GM21360 (cell line): ENCODE data around the gene PDS5B.

Experiments
- ATAC-seq: cut with Tn5 transposase; IDR thresholded peaks from one replicate; pipeline ENCODE4 v1.9.1; 2021; ENCODE audit warnings: mild to moderate bottlenecking, moderate library complexity; ENCODE audit not compliant: unreplicated experiment

The PDS5B gene

DNA sequence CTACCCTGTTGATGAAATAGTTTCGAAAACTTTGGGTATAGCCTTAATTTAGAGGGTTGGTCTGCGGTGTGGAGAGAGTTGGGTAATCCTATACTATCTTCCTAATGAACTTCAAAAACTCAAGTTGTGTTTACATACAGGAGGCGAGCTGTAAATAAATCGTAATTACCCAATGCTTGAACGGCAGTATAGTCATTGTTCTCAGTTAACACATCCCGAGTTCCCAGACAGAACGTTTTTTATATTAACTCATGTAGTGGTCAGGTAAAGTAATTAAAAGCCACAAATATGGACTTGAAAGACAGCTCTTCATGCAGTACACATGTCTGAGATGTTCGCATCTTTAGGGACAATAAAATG is 1.5 kb downstream of the PDS5B start:
- no peak for ATAC-seq

DNA sequence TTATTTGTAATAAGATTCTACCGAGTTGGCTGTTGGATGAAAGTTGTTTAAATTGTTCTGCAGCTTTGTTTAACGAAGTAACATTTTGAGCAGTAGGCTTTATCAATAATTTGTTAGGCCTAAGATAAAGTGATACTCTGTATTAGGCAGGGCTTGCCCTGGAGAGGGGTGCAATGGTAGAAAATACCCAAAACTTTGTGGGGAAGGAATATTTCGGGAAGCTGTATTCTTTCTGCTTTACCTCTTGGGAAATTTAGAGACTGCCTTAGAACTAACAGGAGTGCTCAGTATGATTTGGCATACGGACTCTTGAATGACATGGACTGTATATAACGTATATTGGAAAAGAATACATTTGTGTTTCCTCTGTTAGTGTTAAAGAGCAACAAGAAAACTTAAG is 2.5 kb downstream of the PDS5B start:
- ATAC-seq: no peak

DNA sequence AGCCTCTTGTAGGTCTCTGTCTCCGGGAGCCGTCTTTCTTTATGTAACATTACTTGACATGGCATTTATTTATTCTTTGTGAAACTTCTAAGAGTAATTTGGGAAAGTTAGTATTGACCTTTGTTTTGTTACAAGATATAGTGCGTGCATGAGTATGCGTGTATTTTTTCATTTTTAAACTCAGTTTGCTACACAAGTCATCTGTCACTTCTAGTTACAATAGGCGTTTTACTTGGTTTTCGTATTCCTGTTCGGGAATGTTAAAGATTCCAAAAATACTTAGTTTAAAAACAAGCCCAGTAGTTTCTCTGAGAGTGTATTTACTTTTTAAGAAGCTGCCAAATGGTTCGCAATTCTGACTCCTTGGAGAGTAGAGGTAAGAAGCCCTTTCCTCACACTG is 3.2 kb downstream of the PDS5B start:
- ATAC-seq: no peak

DNA sequence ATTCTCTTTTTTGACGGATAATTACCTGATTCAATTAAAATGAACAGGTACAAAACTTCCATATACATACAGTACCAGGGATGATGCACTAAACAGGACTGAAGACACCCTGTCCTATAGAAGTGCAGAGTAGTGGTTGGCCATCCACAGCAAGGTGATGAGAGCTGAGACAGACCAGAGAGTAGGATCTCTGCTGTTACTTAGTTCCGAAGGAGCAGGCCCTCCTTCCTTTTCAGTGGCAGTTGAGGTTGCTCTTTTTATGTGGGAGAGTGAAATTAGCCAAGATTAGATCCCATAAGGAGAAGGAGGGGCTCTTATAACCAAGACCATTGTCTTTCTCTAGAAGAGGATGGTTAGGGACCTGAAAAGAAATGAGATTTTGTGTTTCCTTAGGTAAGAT is 4.0 kb downstream of the PDS5B start:
- ATAC-seq: no peak

DNA sequence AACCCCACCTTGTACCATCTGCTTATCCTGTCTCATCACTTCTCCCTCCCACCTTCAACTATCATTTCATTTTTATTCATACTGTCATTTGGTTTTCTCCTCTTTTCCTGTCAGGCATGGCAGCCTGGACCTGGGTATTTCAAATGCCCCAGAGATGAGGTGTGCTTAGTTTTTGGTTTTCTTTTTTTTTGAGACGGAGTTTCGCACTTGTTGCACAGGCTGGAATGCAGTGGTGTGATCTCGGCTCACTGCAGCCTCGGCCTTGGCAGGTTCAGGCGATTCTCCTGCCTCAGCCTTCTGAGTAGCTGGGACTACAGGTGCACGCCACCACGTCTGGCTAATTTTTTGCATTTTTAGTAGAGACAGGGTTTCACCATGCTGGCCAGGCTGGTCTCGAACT is 5.8 kb downstream of the PDS5B start:
- ATAC-seq: no peak

DNA sequence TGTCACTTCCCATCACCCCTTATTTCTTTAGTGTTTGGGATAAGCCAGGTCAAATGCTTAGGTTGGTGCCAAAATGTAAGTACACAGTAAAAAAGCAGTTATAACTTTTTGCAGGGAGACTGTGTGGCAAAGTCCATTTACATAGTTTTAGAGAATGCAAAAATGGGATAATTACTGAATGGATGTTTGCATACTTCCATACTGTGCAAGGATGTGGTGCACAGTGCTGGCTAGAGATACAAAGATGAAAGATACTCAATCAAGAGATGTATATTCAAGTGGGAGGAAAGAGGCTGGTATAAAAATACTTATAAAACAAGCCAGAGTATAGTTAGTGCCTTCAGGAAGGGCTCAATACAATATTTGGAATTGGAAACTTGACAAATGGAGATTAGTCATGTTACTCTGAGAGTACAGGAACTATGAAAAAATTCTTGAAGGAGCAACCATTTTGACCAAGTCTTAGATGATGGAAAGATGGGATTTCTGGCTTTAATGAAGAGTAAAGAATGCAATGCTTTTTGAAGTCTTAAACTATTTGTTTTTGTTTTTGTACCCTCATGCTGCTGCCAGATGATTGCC is 8.0 kb downstream of the PDS5B start:
- no peak for ATAC-seq

DNA sequence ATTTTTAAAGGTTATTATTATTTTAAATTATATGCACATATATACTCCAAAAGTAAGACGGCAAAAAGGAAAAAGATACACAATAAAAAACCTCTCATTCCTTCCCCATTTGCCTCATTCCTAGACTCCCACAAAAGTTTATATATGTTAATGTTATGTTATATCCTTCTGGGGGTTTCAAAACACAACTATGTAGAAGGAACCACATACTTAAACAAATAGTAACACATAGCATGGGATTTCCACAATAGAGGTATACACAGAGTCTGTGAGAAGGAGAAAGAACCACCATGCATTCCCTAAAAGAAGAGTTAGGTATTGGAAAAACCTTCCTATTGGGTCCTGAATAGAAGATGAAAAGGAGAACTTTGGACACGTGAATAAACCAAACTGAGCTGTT is 9.1 kb downstream of the PDS5B start:
- no peak for ATAC-seq

DNA sequence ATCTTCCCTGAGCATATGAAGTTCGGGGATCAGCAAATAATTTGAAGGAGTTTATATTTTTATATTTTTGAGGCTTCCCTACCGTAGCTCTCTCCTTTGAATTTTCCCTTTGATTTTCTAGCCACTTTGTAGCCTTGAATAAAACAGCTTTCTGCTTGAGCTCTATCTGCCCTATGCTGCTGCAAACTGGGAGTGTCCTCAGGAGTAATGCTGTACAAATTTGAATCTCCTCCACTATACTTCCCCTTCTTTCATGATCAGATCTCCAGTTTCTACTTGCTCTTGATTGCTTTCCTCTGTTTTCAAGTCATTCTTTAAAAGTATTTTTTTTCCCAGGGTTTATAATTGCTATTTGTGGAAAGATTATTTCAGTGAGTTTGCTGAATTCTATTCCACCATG is 14.6 kb downstream of the PDS5B start:
- ATAC-seq: no peak

DNA sequence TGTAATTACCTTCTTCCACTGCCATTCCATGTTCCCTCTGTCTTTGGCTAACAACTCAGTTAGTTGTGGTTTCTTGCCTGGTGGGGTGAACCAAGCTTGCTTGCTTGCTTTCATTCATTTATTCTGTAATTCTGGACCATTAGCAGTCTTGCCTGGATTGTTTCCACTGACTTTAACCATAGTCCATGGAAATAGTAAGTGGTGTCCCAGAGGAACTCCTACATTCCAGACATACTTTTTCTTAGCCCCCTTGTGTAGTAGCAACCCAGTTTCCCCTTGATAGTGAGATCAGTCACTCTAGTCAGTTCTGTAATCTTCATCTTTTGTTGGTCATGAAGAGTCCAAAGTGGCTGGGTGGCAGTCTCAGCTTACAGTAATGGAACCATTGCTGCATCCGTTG is 23.2 kb downstream of the PDS5B start:
- ATAC-seq: no peak

DNA sequence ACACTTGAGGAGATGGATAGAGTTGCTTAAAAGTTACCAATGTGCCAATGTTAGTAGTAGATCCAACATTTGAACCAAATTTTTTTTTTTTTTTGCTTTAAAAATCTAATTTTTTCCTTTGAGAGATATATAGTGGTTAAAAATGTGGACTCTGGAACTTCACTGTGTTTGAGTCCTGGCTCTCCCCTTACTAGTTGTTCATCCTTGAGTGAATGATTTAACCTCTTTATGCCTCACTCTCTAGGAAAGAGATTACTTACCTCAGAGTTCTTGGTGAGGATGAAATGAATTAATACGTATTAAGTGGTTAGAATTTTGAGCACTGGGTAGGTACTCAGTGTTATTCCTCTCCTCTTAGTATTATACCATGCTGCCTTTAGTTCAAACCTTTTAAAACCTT is 24.3 kb downstream of the PDS5B start:
- ATAC-seq: no peak

DNA sequence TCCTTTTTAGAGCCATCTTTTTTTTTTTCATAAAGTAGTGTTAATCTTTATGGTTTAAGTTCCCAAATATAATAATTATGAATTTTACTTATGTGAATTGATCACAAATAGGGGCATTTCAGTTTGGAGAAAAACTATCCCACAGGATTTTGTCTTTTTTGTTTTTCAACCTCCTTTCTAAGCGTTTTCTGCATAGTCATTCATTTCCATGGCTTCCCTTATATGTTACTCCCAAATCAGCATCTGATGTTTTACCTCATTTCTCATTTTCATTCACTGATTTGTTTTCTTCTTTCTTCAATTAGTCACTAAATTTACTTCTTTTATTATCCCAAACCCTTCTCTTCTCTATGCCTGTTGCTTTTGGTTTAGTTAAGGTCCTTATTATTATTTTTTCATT is 24.7 kb downstream of the PDS5B start:
- ATAC-seq: no peak

DNA sequence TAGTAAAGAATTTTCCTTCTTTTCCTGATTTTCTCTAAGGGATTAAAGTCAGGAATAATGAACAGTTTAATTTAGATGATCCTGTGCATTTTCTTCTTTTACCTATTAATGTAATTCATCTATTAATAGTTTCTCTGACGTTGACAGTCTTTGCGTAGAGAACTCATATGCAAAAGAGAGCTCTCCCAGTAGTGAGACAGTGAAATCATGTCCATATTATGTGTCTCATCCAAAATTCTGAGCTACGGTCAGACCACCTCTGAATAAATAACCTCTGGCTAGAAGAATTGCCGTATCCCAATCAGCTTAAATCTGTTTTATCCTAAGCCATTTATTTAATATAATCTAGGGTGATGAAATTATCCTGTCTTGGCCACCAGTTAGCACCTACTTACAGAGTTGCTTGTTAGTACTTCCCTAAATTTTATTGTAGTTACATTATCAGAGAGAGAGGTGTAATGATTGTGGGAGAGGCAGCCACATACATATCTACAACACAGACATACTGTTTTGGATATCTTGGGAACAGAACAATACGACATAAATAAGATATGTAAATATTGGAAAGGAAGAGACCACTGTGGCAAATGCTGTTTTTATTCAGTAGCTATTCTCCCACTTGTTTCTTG is 30.7 kb downstream of the PDS5B start:
- no peak for ATAC-seq

DNA sequence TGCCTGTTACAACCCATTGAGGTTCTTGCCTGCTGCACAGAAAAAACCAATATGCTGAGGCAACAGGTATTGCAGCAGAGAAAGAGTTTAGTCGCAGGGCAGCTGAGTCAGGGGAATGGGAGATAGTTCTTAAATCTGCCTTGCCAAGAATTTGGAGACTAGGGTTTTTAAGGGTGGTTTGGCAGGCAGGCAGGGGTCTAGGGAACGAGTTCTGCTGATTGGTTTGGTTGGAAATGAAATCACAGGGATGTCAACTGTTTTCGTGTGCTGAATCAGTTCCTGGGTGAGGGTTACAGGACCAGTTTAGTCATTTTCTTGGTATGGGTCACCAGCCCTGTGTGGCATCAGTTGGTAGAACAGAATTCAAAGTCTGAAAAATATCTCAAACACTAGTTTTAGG is 36.6 kb downstream of the PDS5B start:
- no peak for ATAC-seq

DNA sequence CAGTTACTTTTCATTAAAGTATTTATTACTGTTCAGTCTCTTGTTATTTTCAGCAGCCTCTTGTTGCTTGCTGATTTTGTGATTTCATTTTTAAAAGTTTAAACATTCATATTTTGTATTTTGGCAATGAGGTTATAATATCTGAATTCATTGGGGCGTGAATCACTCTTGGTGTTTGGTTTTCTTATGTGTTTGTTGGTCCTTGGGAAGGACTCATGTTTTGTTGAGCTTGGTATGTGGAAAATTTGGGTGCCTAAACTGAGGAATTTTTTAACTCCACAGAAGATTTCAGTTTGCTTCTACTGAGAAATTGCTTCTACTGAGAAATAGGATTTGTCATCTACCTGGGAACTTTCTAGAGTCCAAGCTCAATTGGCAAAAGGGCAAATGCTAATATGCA is 38.2 kb downstream of the PDS5B start:
- no peak for ATAC-seq

DNA sequence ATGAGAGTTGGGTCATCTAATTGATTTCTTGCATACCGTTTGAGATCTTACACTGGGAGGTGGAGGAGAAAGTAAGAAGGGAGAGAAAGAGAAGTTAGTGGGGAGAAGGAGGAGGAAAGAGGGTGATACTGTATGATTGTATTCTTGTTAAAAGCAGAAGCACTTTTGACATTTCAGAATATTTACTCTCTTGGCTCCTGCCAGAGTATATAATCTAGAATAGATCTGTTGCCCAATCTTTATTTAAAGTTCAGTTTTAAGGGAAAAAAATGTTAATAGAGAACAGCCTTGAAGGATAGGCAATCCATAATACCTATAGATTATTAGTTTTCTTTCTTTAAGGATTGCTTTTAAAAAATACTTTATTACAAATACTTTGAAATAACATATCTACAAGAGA is 41.5 kb downstream of the PDS5B start:
- no peak for ATAC-seq

DNA sequence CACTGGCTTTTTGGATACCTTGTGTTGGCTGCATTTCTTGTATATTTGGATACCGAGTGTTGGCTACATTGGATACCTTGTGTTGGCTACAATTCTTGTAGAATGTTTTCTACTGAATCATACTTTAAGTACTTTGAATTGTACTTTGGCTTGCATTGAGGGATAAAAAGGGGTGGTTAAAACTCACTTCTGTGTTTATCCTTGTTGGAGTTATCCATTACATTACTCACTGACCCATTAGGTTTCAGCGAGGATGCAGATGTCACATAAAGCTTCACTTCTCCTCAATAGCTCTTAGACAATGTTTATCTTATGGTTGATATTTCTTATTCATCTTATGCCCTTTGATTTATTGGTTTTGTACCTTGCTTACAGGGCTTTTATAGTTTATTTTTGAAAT is 43.1 kb downstream of the PDS5B start:
- no peak for ATAC-seq

DNA sequence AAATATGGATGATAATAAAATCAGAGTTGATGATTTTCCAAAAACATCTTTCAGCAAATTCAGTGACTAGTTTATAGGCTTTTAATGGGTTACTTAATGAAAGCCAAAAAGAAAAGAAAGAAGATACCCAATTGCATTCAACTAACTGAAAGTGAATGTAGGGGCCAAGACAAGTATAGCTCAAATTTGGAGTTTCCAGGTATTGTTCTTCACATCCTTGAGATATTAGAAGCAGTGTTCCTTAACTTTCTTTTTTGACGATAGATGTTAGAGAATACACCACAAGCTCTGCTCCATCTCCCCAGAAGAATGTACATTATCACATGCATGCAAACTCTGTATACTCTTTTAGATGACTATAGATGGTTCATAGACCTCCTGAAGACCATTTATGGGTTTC is 43.6 kb downstream of the PDS5B start:
- no peak for ATAC-seq

DNA sequence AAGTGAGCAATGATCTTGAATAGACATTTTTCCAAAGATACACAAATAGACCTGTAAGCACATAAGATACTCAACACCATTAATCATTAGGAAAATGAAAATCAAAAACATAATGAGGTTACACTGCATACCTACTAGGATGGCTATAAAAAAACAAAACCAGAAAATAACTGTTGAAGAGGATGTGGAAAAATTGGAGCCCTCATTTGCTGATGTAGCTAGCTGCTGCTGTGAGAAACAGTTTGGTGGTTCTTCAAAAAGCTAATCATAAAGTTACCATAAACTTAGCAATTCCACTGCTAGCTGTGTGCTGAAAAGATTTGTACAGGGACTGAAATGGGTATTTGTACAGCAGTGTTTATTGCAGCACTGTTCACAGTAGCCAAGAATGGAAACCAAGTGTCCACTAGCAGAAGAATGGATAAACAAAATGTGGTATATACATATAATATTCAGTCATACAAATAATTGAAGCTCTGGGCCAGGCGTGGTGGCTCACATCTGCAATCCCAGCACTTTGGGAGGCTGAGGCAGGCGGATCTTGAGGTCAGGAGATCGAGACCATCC is 46.2 kb downstream of the PDS5B start:
- no peak for ATAC-seq

DNA sequence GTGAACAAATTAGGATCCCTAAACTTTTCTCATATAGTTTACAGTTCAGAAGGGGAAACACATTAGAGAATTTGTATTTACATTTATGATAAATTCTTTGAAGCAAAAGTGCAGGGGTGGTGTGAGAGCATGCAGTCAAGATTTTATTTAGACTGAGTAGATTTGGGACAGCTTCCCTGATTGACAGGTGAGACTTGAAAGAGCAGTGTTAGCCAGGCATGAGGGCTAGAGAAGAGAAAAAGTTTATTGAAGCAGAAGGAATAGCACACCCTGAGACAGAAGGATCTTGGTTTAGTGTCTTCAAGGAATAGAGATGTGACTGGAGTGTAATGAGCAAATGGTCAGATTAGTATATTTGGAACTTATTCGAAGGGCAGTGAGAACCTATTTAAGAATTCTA is 50.5 kb downstream of the PDS5B start:
- ATAC-seq: no peak

DNA sequence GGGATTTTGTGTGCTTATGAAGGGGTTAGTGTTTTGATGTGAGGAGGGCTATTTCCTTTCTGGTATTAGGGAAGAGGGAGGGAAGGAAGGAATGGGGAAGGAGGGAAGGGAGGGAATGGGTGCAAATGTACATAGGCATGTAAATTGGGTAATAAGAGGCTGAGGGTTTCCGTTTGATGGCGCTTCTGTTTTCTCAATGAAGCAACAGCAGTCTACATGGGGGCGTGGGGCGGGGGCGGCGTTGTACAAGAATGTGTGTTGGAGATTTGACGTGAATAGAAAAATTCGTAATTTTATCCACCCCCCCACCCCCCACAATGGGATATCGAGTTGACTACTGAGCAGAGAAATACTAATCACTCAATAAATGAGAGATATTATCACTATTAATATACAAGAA is 52.5 kb downstream of the PDS5B start:
- ATAC-seq: no peak

DNA sequence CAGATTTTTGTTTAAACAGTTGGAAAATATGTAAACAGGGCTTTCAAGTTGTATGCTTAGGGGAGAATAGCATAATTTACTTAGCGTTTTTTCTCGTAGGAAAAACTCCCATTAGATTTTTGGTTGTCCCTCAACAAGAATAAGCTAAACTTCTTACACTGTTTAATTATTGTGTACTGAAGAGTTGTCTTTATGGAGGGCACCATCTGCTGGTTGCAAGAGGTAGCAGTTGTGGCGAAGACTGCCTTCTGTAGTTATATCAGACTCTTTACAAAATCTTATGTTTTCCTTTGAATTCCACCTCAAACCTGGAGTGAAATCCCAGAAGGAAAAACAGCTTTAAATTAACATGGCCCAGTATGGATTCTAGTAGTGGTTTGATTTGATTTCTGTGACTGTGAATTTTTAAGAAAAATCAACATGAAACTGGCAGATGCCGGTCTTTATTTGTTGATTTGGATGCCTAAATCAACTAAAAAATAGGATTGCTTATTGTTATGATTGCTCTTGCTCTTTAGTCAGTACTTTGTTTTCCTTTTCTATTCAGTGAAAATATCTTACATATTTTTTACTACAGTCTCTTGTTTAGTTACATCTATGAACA is 53.4 kb downstream of the PDS5B start:
- peak; percentile 51 for ATAC-seq

DNA sequence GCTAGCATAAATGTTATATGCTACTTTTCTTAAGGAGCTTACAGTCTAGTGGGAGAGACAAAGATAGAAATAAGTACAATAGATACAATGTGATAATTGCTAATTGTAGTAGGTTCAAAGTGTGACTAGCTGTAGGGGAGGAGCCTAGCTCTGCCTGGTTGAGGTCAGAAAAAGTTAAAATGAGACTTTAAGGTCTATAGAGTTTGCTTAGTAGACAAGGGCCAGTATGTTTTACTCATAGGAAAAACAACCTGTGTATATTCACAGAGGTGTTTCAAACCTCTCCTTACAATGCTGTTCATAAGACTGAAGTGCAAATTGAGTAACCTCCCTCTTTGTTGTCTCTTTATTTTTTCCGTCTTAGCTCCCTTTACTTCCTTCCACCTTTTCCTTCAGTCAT is 56.1 kb downstream of the PDS5B start:
- no peak for ATAC-seq

DNA sequence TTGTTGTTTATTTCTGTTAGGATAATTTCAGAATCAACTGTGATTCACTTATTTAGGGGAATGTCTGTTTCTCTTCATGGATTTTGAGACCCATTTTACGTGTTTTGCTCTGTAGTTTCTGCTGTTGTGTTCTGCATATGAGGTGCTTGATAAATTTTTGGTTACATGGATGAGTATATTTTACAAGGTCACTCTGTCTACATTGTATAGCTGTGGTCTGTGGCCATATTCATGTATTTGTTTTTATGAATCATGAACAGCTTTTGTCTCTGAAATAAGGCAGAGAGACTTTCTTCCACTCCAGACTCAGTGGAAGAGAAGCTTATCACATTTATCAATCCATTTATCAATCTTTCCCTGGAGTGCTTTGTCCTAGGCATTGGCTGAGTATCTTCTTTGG is 56.6 kb downstream of the PDS5B start:
- no peak for ATAC-seq
